Measurements from ENCODE around the gene OIP5. TPM values are rescaled to one million over a fixed set of nuclear protein-coding genes. Genes with fewer than 3 reads are reported as not detected.
A peak's percentile ranks its signal among the peaks of the same experiment; 100 is the strongest.

OIP5 gene
- total and polyA plus RNA-seq, 2 of the 13 experiments (the other 11 are each of a cell fraction or from before 2014, with no cell fraction given) = 10.7 to 38.0 TPM

DNA sequence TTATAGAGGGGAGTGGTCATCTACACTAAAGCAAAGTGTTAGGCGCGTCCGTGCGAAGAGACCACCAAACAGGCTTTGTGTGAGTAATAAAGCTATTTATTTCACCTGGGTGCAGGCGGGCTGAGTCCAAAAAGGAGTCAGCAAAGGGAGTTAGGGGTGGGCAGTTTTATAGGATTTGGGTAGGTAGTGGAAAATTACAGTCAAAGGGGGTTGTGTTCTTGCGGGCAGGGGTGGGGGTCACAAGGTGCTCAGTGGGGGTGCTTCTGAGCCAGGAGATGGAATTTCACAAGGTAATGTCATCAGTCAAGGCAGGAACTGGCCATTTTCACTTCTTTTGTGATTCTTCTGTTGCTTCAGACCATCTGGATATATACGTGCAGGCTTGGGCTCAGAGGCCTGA lies 47.1 kb downstream of the OIP5 start:
- H3K9ac ChIP-seq (ENCODE audit: insufficient read depth, low read depth, low read length) = peak overlapping the region; percentile 98
- H3K4me2 ChIP-seq (ENCODE audit: low read depth, low read length) = peak overlapping the region; percentile 72
- DNase-seq (ENCODE audit: low spot score) = no peak
- intact Hi-C loops (cut with micrococcal nuclease; ENCODE audit: unreplicated experiment) (no loop called here), in situ Hi-C loops (cut with HindIII; ENCODE audit: extremely low pct_ligation_motif_present, low pct_unique_long_range_greater_than_20kb) (no loop called here)
- ChIA-PET POLR2A (no interaction called here), CTCF (ENCODE audit: low intra/inter-chr PET ratio, low total read pairs) (no interaction called here)
- WGBS (ENCODE audit: low lambda C conversion rate) = 14% methylated on average over 7 of the region's 7 CpGs
- peaks cover 63% of the 10 kb centered on the region for H3K4me1 ChIP-seq (ENCODE audit: insufficient read depth, low read length)
- no peaks in the 10 kb centered on the region; a peak in 1 of 5 replicates for H3K27me3 ChIP-seq (ENCODE audit: control insufficient read depth in 1 of 2, insufficient read depth in 2 of 2, low read length in 2 of 2)
- TF ChIP-seq ZNF605 (CRISPR knock-in tag; IDR thresholded peaks at IDR 0.05) (no peak), HNF4G (IDR thresholded peaks at IDR 0.05; ENCODE audit: borderline replicate concordance, low read depth, low read length) (no peak), HNF4G (CRISPR knock-in tag; IDR thresholded peaks at IDR 0.05; ENCODE audit: borderline replicate concordance, low read depth) (no peak), ZNF451 (CRISPR knock-in tag; IDR thresholded peaks at IDR 0.05) (no peak), SIN3A (IDR thresholded peaks at IDR 0.05; ENCODE audit: borderline replicate concordance, low read depth, low read length) (0 out of 2 replicates have a peak, but pooled peaks have one; percentile 14), IKZF4 (CRISPR knock-in tag; IDR thresholded peaks at IDR 0.05; ENCODE audit: borderline replicate concordance, low read depth, not compliant biosample characterization) (no peak), ELF4 (CRISPR knock-in tag; IDR thresholded peaks at IDR 0.05; ENCODE audit: borderline replicate concordance) (no peak)
- TF ChIP-seq, protein P1, sequence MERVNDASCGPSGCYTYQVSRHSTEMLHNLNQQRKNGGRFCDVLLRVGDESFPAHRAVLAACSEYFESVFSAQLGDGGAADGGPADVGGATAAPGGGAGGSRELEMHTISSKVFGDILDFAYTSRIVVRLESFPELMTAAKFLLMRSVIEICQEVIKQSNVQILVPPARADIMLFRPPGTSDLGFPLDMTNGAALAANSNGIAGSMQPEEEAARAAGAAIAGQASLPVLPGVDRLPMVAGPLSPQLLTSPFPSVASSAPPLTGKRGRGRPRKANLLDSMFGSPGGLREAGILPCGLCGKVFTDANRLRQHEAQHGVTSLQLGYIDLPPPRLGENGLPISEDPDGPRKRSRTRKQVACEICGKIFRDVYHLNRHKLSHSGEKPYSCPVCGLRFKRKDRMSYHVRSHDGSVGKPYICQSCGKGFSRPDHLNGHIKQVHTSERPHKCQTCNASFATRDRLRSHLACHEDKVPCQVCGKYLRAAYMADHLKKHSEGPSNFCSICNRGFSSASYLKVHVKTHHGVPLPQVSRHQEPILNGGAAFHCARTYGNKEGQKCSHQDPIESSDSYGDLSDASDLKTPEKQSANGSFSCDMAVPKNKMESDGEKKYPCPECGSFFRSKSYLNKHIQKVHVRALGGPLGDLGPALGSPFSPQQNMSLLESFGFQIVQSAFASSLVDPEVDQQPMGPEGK (CRISPR knock-in tag; IDR thresholded peaks at IDR 0.05) = peak; percentile 32; the same call in 1 of the 2 replicates
- no TSS peak for BruUV-seq (replicated peaks)
- no peak for ATAC-seq
- peak overlapping the region; percentile 86 for H3K27ac ChIP-seq (ENCODE audit: extremely low read length, insufficient read depth, low read length)
- no peak for FAIRE-seq
- peaks cover 8% of the 10 kb centered on the region for H4K20me1 ChIP-seq (ENCODE audit: insufficient read depth, low read length)
- H3K79me2 ChIP-seq (ENCODE audit: insufficient read depth, low read length) = peaks cover 47% of the 10 kb centered on the region
- H3K9me3 ChIP-seq (ENCODE audit: low read length) = no peaks in the 10 kb centered on the region
- H3K36me3 ChIP-seq (replicated peaks in 1 of 2; ENCODE audit: control insufficient read depth in 1 of 2, insufficient read depth in 2 of 2, low read length in 2 of 2) = peaks cover 0 to 31% of the 10 kb centered on the region in 2 experiments; a peak in 3 of 5 replicates
- H2AFZ ChIP-seq (ENCODE audit: low read length) = no peak overlapping the region
- H3K4me3 ChIP-seq (replicated peaks in 1 of 3; ENCODE audit: insufficient read depth in 1 of 3, low read depth in 2 of 3, low read length in 3 of 3) = peak overlapping the region; percentile 82 to 93 (median 91)
